SU-DHL-6 (cell line): ENCODE data around the gene ZNF20.
"Not testable (repeated sequence)": the region's sequence is repeated elsewhere in the genome, so short reads cannot be mapped to it uniquely, and the experiment has no call there.

Source experiments
- H2AFZ ChIP-seq: fragments of 200-600 bp; sonication (generic); 2 replicates; pipeline ENCODE4 v1.6.1; 2014; ENCODE audit warnings: low read depth, mild to moderate bottlenecking, moderate library complexity, mixed read lengths, antibody characterized with exemption, low read length; ENCODE audit not compliant: severe bottlenecking
- H3F3A ChIP-seq: fragments of 200-600 bp; shearing (Covaris generic); 2 replicates; pipeline ENCODE4 v1.6.0; 2016; ENCODE audit warnings: antibody characterized with exemption, mild to moderate bottlenecking; ENCODE audit not compliant: insufficient read depth
- H3K27ac ChIP-seq: fragments of 200-600 bp; sonication (generic); 2 replicates; pipeline ENCODE4 v1.5.1; 2016; ENCODE audit warnings: low read depth, mild to moderate bottlenecking, low read length, moderate library complexity, mixed read lengths
- H3K27me3 ChIP-seq: fragments of 200-600 bp; sonication (generic), shearing (Covaris generic); 2 replicates; pipeline ENCODE4 v1.6.0; 2014; ENCODE audit warnings: mild to moderate bottlenecking, low read length
- H3K36me3 ChIP-seq: fragments of 200-600 bp; sonication (generic); 2 replicates; pipeline ENCODE4 v1.6.1; 2014; ENCODE audit warnings: mild to moderate bottlenecking, low read length, mixed read lengths
- H3K4me2 ChIP-seq: fragments of 300-600, 200-600 bp; shearing (Covaris generic), sonication (generic); 2 replicates; pipeline ENCODE4 v1.6.0; 2014; ENCODE audit warnings: low read length, low read depth, mild to moderate bottlenecking; ENCODE audit not compliant: poor library complexity, severe bottlenecking
- H3K4me3 ChIP-seq: fragments of 200-600 bp; sonication (generic); 2 replicates; pipeline ENCODE4 v1.5.1; 2014; ENCODE audit warnings: antibody characterized with exemption, low read length, mild to moderate bottlenecking, mixed read lengths; ENCODE audit not compliant: insufficient read depth, poor library complexity, severe bottlenecking
- H3K79me2 ChIP-seq: fragments of 200-600 bp; sonication (generic); 2 replicates; pipeline ENCODE4 v1.6.1; 2014; ENCODE audit warnings: mild to moderate bottlenecking, low read length, moderate library complexity; ENCODE audit not compliant: insufficient read depth
- H3K9ac ChIP-seq: fragments of 200-600 bp; sonication (generic); 2 replicates; pipeline ENCODE4 v1.7.0; 2014; ENCODE audit warnings: mild to moderate bottlenecking, low read length
- H3K9me2 ChIP-seq: fragments of 200-600 bp; sonication (generic); replicated peaks from 2 replicates; pipeline ENCODE4 v1.6.1; 2014; ENCODE audit warnings: low read length; ENCODE audit not compliant: insufficient read depth
- H3K9me3 ChIP-seq: fragments of 200-600 bp; sonication (generic); 2 replicates; pipeline ENCODE4 v1.6.1; 2014; ENCODE audit warnings: low read length, mixed read lengths; ENCODE audit not compliant: insufficient read depth
- H4K20me1 ChIP-seq: fragments of 200-600 bp; sonication (generic); 2 replicates; pipeline ENCODE4 v1.6.1; 2014; ENCODE audit warnings: low read depth, mild to moderate bottlenecking, antibody characterized with exemption, low read length, moderate library complexity, mixed read lengths
- EZH2phosphoT487 ChIP-seq: fragments of 200-600 bp; sonication (generic), shearing (Covaris generic); conservative IDR thresholded peaks from 2 replicates; pipeline ENCODE4 v1.6.1; 2018; ENCODE audit warnings: mild to moderate bottlenecking, antibody characterized with exemption, low read length, moderate library complexity, mixed read lengths
- TF ChIP-seq, protein P1 (sequence below): fragments of 200-600 bp; sonication (generic); IDR thresholded peaks from one replicate; pipeline ENCODE4 v1.5.1; 2017; ENCODE audit warnings: antibody characterized with exemption, mild to moderate bottlenecking, low read length, moderate library complexity; ENCODE audit not compliant: insufficient read depth, poor library complexity, severe bottlenecking

Gene ZNF20

DNA sequence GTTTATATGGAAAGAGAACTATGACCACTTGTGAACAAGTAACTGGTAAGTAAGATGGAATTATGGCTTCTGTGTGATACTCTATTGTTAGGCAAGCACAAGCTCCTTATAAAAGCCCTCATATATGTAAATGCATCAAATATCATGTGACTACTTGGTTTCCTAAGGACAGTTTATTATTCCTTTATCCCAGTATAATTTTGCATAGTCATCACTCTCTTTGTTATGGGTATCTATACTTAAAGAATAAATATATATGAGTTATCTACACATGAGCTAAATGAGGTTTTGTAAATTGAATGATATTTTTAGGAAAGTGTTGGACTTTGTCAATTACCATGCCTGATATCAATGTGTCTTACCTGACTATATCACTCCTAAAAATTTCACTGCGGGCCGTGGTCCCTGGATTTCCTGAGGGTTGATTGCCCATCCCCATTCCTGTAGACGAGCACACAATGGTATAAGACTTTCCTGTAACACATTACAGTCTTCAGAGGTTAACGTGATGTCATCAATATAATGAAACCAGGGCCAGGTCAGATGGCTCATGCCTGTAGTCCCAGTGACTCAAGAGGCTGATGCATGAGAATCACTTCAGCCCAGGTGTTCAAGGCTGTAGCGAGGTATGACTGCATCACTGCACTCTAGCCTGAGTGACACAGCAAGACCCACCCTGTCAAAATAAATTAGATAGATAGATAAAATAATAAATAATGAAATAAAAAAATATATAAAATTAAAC is 54.9 kb downstream of the ZNF20 start:
- Histone ChIP-seq H3K79me2 (no peaks in the 10 kb centered on the region), H3K4me3 (no peak overlapping the region), H3K36me3 (no peaks in the 10 kb centered on the region), H4K20me1 (no peaks in the 10 kb centered on the region), H3K9me2 (no peaks in the 10 kb centered on the region), H3F3A (no peaks in the 10 kb centered on the region; the same call in 1 of the 2 replicates), H3K4me2 (no peak overlapping the region), H3K9ac (no peak overlapping the region), H3K9me3 (no peaks in the 10 kb centered on the region), H2AFZ (no peak overlapping the region), H3K27me3 (no peaks in the 10 kb centered on the region), H3K27ac (no peak overlapping the region)
- TF ChIP-seq, protein P1, sequence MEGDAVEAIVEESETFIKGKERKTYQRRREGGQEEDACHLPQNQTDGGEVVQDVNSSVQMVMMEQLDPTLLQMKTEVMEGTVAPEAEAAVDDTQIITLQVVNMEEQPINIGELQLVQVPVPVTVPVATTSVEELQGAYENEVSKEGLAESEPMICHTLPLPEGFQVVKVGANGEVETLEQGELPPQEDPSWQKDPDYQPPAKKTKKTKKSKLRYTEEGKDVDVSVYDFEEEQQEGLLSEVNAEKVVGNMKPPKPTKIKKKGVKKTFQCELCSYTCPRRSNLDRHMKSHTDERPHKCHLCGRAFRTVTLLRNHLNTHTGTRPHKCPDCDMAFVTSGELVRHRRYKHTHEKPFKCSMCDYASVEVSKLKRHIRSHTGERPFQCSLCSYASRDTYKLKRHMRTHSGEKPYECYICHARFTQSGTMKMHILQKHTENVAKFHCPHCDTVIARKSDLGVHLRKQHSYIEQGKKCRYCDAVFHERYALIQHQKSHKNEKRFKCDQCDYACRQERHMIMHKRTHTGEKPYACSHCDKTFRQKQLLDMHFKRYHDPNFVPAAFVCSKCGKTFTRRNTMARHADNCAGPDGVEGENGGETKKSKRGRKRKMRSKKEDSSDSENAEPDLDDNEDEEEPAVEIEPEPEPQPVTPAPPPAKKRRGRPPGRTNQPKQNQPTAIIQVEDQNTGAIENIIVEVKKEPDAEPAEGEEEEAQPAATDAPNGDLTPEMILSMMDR: no peak
- TF ChIP-seq EZH2phosphoT487: no peak

DNA sequence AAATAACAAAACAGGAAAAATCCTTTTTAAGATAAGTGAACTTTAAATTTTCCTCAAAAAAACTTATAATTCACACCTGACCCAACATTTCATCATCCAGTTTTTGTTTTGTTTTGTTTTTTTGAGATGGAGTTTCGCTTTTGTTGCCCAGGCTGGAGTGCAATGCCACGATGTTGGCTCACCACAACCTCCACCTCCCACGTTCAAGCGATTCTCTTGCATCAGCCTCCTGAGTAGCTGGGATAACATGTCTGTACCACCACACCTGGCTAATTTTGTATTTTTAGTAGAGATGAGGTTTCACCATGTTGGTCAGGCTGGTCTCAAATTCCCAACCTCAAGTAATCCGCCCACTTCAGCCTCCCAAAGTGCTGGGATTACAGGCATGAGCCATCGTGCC is 56.8 kb downstream of the ZNF20 start:
- H3K9me3 ChIP-seq, H3K9me2 ChIP-seq, H3K36me3 ChIP-seq, H3K4me2 ChIP-seq, H3F3A ChIP-seq, H3K27ac ChIP-seq, H3K79me2 ChIP-seq, H3K4me3 ChIP-seq, H3K27me3 ChIP-seq, H3K9ac ChIP-seq, H2AFZ ChIP-seq, H4K20me1 ChIP-seq: not testable (repeated sequence)
